ENCODE measurements around the gene AOPEP. TPM values are rescaled to one million over a fixed set of nuclear protein-coding genes. Genes with fewer than 3 reads are reported as not detected.
A peak's percentile ranks its signal among the peaks of the same experiment; 100 is the strongest.

Gene AOPEP
- total RNA-seq, 1 donor from 2014 or later, result 175 TPM

- no peaks in the 10 kb centered on the region for H3K27me3 ChIP-seq (ENCODE audit: low read depth)
- intact Hi-C loops (cut with micrococcal nuclease), result loop anchor here (5.0 kb wide), 1 partner anchor 344 kb away; no protein-coding TSS in a partner anchor
- no peaks in the 10 kb centered on the region for H3K9me3 ChIP-seq (replicated peaks)
- DNase-seq, result no peak
- peaks cover 18% of the 10 kb centered on the region for H3K4me1 ChIP-seq
- no peak for TF ChIP-seq CTCF (IDR thresholded peaks at IDR 0.05; ENCODE audit: borderline replicate concordance)
- peak overlapping the region; percentile 64 for H3K4me3 ChIP-seq
- H3K36me3 ChIP-seq, result no peaks in the 10 kb centered on the region
- H3K27ac ChIP-seq (replicated peaks), result no peak overlapping the region
These were observed 400.2 kb downstream of the AOPEP start for GRCh38 chr9:95126739-95127138.

- peak; percentile 99 for TF ChIP-seq CTCF (IDR thresholded peaks at IDR 0.05; ENCODE audit: borderline replicate concordance)
- intact Hi-C loops (cut with micrococcal nuclease), result loop anchor here (2.0 to 5.0 kb wide), 2 partner anchors 345 to 445 kb away; no protein-coding TSS in a partner anchor
- no peak overlapping the region for H3K27ac ChIP-seq (replicated peaks)
- H3K27me3 ChIP-seq (ENCODE audit: low read depth), result no peaks in the 10 kb centered on the region
- H3K9me3 ChIP-seq (replicated peaks), result no peaks in the 10 kb centered on the region
- H3K4me1 ChIP-seq, result peaks cover 18% of the 10 kb centered on the region
- peak; percentile 86 for DNase-seq
- peak overlapping the region; percentile 64 for H3K4me3 ChIP-seq
- H3K36me3 ChIP-seq, result no peaks in the 10 kb centered on the region
These were observed 401.0 kb downstream of the AOPEP start for GRCh38 chr9:95127249-95128176.

GRCh38 chr9:95128177-95128524 lies 401.7 kb downstream of the AOPEP start:
- H3K36me3 ChIP-seq, result no peaks in the 10 kb centered on the region
- H3K4me3 ChIP-seq, result no peak overlapping the region
- H3K27ac ChIP-seq (replicated peaks), result no peak overlapping the region
- DNase-seq, result no peak
- H3K9me3 ChIP-seq (replicated peaks), result no peaks in the 10 kb centered on the region
- TF ChIP-seq CTCF (IDR thresholded peaks at IDR 0.05; ENCODE audit: borderline replicate concordance), result no peak
- H3K27me3 ChIP-seq (ENCODE audit: low read depth), result no peaks in the 10 kb centered on the region
- intact Hi-C loops (cut with micrococcal nuclease), result loop anchor here (2.0 to 5.0 kb wide), 2 partner anchors 346 to 445 kb away; no protein-coding TSS in a partner anchor
- peaks cover 18% of the 10 kb centered on the region for H3K4me1 ChIP-seq

GRCh38 chr9:95129476-95130291 lies 403.2 kb downstream of the AOPEP start:
- no peak for TF ChIP-seq CTCF (IDR thresholded peaks at IDR 0.05; ENCODE audit: borderline replicate concordance)
- intact Hi-C loops (cut with micrococcal nuclease), result loop anchor here (2.0 to 5.0 kb wide), 2 partner anchors 347 to 447 kb away; no protein-coding TSS in a partner anchor
- H3K27me3 ChIP-seq (ENCODE audit: low read depth), result no peaks in the 10 kb centered on the region
- no peak for DNase-seq
- no peaks in the 10 kb centered on the region for H3K36me3 ChIP-seq
- no peak overlapping the region for H3K27ac ChIP-seq (replicated peaks)
- H3K4me3 ChIP-seq, result no peak overlapping the region
- H3K9me3 ChIP-seq (replicated peaks), result no peaks in the 10 kb centered on the region
- H3K4me1 ChIP-seq, result peaks cover 18% of the 10 kb centered on the region

- intact Hi-C loops (cut with micrococcal nuclease), result no loop called here
- DNase-seq, result no peak
- TF ChIP-seq CTCF (IDR thresholded peaks at IDR 0.05; ENCODE audit: borderline replicate concordance), result no peak
- Histone ChIP-seq H3K27ac (replicated peaks) (no peak overlapping the region), H3K4me1 (peaks cover 18% of the 10 kb centered on the region), H3K27me3 (ENCODE audit: low read depth) (no peaks in the 10 kb centered on the region), H3K9me3 (replicated peaks) (no peaks in the 10 kb centered on the region), H3K4me3 (no peak overlapping the region), H3K36me3 (no peaks in the 10 kb centered on the region)
These were observed 404.0 kb downstream of the AOPEP start for GRCh38 chr9:95130484-95130883.
